Measurements from ENCODE around the gene PDE4B. TPM values are rescaled to one million over a fixed set of nuclear protein-coding genes. Genes with fewer than 3 reads are reported as not detected.

The PDE4B gene
- total and polyA plus RNA-seq, 9 of the 15 experiments (the other 6 are each of a cell fraction or from before 2014, with no cell fraction given), result 0.09 TPM; not detected in 8

DNA sequence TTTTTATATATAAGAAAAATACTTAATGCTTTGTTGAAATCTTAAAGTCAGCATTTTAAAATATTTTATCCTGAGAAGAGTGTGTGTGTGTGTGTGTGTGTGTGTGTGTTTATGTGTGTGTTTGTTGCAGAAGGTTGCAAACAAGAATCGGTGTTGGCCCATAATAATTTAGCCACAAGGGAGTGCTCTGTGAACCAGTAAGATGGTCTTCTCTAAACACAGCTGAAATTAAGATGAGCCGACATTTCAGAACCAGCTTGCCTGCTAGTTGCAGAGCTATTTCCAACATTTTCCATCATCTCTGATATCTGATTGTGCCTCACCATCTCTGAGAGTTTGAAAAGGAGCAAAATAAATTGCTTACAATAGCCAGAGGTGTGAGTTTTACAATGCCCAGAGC lies 582.4 kb downstream of the PDE4B start:
- no TSS peak for BruUV-seq (replicated peaks)
- H3K4me2 ChIP-seq (ENCODE audit: insufficient read depth, low read length), result no peak overlapping the region
- no peak overlapping the region for H3K4me3 ChIP-seq
- H3K9ac ChIP-seq (ENCODE audit: insufficient read depth in 1 of 2, low read depth in 2 of 2, low read length in 2 of 2), result no peak overlapping the region
- WGBS (ENCODE audit: insufficient coverage, low coverage, missing lambda C conversion rate), result 0% methylated on average over 2 of the region's 2 CpGs
- ChIA-PET CTCF (ENCODE audit: low intra/inter-chr PET ratio) (no interaction called here), POLR2A (no interaction called here)
- TF ChIP-seq E2F3 (CRISPR knock-in tag; IDR thresholded peaks at IDR 0.05) (no peak), ZNF316 (IDR thresholded peaks at IDR 0.05) (peak; percentile 20; the same call in 1 of the 2 replicates)
- FAIRE-seq (no peak), ATAC-seq (no peak), DNase-seq (ENCODE audit: extremely low read depth in 1 of 4, low spot score in 3 of 4) (no peak)
- no peaks in the 10 kb centered on the region for H4K20me1 ChIP-seq (replicated peaks; ENCODE audit: control insufficient read depth, insufficient read depth, low read length)
- in situ Hi-C loops (cut with MboI), result no loop called here
- no peak overlapping the region for H3K27ac ChIP-seq (ENCODE audit: extremely low read depth, low read depth, low read length)
- H3K9me1 ChIP-seq (ENCODE audit: control insufficient read depth, insufficient read depth, low read length), result no peaks in the 10 kb centered on the region
- intact Hi-C loops (cut with micrococcal nuclease), result no loop called here
- H2AFZ ChIP-seq (ENCODE audit: low read depth, low read length), result no peak overlapping the region
- no peaks in the 10 kb centered on the region for H3K36me3 ChIP-seq (ENCODE audit: control insufficient read depth, insufficient read depth, low read length)
- no peaks in the 10 kb centered on the region for H3K9me3 ChIP-seq (replicated peaks; ENCODE audit: control insufficient read depth, insufficient read depth, low read depth, low read length)
- H3K27me3 ChIP-seq (ENCODE audit: control insufficient read depth in 2 of 2, insufficient read depth in 2 of 2, low read length in 2 of 2), result no peaks in the 10 kb centered on the region; a peak in 1 of 5 replicates
- H3K4me1 ChIP-seq (replicated peaks in 1 of 2; ENCODE audit: control insufficient read depth in 2 of 2, insufficient read depth in 2 of 2, low read length in 2 of 2), result no peaks in the 10 kb centered on the region
- H3K79me2 ChIP-seq (ENCODE audit: control insufficient read depth, insufficient read depth, low read length), result no peaks in the 10 kb centered on the region

DNA sequence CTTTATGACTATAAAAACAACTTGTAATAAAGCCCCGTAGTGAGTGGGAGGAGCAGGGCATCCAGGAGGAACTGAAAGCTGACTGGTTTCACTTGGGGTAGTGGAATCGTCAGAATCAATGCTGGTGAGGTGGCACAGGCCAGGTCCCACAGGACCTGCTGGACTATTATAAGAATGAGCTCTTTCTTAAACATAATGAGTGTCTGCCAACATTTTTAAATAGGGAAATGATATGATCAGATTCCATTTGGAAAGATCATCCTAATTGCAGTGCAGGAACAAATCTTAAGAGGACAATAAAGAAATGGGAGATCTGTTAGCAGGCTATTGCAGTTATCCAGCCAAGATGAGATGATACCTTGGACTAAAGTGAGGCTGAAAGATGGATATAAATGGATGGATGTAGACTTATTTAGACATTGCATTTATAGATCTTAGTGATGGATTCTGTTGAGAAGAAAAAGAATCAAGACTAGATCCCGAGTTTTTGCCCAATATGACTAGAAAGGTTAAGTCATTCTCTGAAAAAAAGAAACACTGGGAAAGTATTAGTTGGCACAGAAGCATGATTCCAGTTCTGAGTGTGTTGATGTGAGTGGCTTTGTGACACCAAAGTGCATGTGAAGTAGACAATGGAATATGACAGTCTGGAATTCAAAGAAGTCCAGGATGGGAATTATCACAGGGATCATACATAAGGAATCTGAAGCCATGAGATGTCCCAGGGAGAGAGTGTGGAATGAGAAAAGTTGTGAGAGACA lies 587.9 kb downstream of the PDE4B start:
- H3K4me2 ChIP-seq (ENCODE audit: insufficient read depth, low read length), result no peak overlapping the region
- ATAC-seq, result no peak
- in situ Hi-C loops (cut with MboI), result no loop called here
- H4K20me1 ChIP-seq (replicated peaks; ENCODE audit: control insufficient read depth, insufficient read depth, low read length), result no peaks in the 10 kb centered on the region
- WGBS (ENCODE audit: insufficient coverage, low coverage, missing lambda C conversion rate), result 0% methylated on average over 3 of the region's 3 CpGs
- ChIA-PET CTCF (ENCODE audit: low intra/inter-chr PET ratio) (no interaction called here), POLR2A (no interaction called here)
- no TSS peak for BruUV-seq (replicated peaks)
- no peaks in the 10 kb centered on the region for H3K36me3 ChIP-seq (ENCODE audit: control insufficient read depth, insufficient read depth, low read length)
- intact Hi-C loops (cut with micrococcal nuclease), result no loop called here
- peak; percentile 6 for FAIRE-seq
- no peak for DNase-seq (ENCODE audit: extremely low read depth in 1 of 4, low spot score in 3 of 4)
- H3K27ac ChIP-seq (ENCODE audit: extremely low read depth, low read depth, low read length), result no peak overlapping the region
- no peaks in the 10 kb centered on the region for H3K27me3 ChIP-seq (ENCODE audit: control insufficient read depth in 2 of 2, insufficient read depth in 2 of 2, low read length in 2 of 2)
- H3K9me1 ChIP-seq (ENCODE audit: control insufficient read depth, insufficient read depth, low read length), result no peaks in the 10 kb centered on the region
- no peaks in the 10 kb centered on the region for H3K79me2 ChIP-seq (ENCODE audit: control insufficient read depth, insufficient read depth, low read length)
- H3K9ac ChIP-seq (ENCODE audit: insufficient read depth in 1 of 2, low read depth in 2 of 2, low read length in 2 of 2), result no peak overlapping the region
- no peak overlapping the region for H3K4me3 ChIP-seq
- no peaks in the 10 kb centered on the region for H3K4me1 ChIP-seq (replicated peaks in 1 of 2; ENCODE audit: control insufficient read depth in 2 of 2, insufficient read depth in 2 of 2, low read length in 2 of 2)
- no peak overlapping the region for H2AFZ ChIP-seq (ENCODE audit: low read depth, low read length)
- H3K9me3 ChIP-seq (replicated peaks; ENCODE audit: control insufficient read depth, insufficient read depth, low read depth, low read length), result no peaks in the 10 kb centered on the region
- TF ChIP-seq, protein P1, sequence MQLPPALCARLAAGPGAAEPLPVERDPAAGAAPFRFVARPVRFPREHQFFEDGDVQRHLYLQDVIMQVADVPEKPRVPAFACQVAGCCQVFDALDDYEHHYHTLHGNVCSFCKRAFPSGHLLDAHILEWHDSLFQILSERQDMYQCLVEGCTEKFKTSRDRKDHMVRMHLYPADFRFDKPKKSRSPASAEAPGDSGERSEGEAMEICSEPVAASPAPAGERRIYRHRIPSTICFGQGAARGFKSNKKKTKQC (CRISPR knock-in tag; IDR thresholded peaks at IDR 0.05), result no peak
- TF ChIP-seq, protein P2, sequence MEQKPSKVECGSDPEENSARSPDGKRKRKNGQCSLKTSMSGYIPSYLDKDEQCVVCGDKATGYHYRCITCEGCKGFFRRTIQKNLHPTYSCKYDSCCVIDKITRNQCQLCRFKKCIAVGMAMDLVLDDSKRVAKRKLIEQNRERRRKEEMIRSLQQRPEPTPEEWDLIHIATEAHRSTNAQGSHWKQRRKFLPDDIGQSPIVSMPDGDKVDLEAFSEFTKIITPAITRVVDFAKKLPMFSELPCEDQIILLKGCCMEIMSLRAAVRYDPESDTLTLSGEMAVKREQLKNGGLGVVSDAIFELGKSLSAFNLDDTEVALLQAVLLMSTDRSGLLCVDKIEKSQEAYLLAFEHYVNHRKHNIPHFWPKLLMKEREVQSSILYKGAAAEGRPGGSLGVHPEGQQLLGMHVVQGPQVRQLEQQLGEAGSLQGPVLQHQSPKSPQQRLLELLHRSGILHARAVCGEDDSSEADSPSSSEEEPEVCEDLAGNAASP (IDR thresholded peaks at IDR 0.05), result no peak
- TF ChIP-seq HNRNPK (IDR thresholded peaks at IDR 0.05; ENCODE audit: low read depth, low read length, poor library complexity, severe bottlenecking) (no peak), OTX1 (CRISPR knock-in tag; IDR thresholded peaks at IDR 0.05) (no peak), MTF1 (CRISPR knock-in tag; IDR thresholded peaks at IDR 0.05; ENCODE audit: borderline replicate concordance) (no peak), ETV6 (IDR thresholded peaks at IDR 0.05; ENCODE audit: borderline replicate concordance in 1 of 2, low read depth in 2 of 2, low read length in 1 of 2) (no peak), ETV6 (CRISPR knock-in tag; IDR thresholded peaks at IDR 0.05; ENCODE audit: borderline replicate concordance) (no peak), RNF2 (IDR thresholded peaks at IDR 0.05) (no peak), SETDB1 (IDR thresholded peaks at IDR 0.05; ENCODE audit: low read length) (no peak), ZNF785 (CRISPR knock-in tag; IDR thresholded peaks at IDR 0.05) (no peak)
- TF ChIP-seq, protein P3, sequence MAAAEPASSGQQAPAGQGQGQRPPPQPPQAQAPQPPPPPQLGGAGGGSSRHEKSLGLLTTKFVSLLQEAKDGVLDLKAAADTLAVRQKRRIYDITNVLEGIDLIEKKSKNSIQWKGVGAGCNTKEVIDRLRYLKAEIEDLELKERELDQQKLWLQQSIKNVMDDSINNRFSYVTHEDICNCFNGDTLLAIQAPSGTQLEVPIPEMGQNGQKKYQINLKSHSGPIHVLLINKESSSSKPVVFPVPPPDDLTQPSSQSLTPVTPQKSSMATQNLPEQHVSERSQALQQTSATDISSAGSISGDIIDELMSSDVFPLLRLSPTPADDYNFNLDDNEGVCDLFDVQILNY (CRISPR knock-in tag; IDR thresholded peaks at IDR 0.05), result no peak
